IMR-90 (cell line): ENCODE data around the gene KCNMA1. TPM values are rescaled to one million over a fixed set of nuclear protein-coding genes. Genes with fewer than 3 reads are reported as not detected.

Source experiments
- ATAC-seq: fragments of 200-7000 bp; cut with Tn5 transposase; 2 replicates; pipeline ENCODE4 v1.9.1; 2020; ENCODE audit warnings: low read depth, mild to moderate bottlenecking, moderate library complexity
- BruUV-seq: library from RNA; stranded (reverse); fragments of 400-500 nt; replicated peaks from 2 replicates; lab custom pipeline; 2021; lab: Mats Ljungman, UMichigan
- CTCF ChIA-PET: fragments of 300-600 bp; formaldehyde crosslinking; extraction: SDS; loops from one replicate; lab custom pipeline; 2021; ENCODE audit warnings: antibody characterized with exemption; lab: Yijun Ruan, JAX
- POLR2A ChIA-PET: fragments of 300-600 bp; sonication (Branson Sonifier 250); formaldehyde crosslinking; loops from one replicate; lab custom pipeline; 2022; ENCODE audit warnings: antibody characterized with exemption; ENCODE audit not compliant: unreplicated experiment; lab: Charles Lee
- DNase-seq: peaks from one replicate; pipeline ENCODE4 v3.0.0; 2013
- H2AFZ ChIP-seq: replicated peaks from 2 replicates; pipeline ENCODE3; 2013; ENCODE audit warnings: low read length, mild to moderate bottlenecking; ENCODE audit not compliant: poor library complexity
- H2AK5ac ChIP-seq: 2 replicates; pipeline ENCODE4 v1.6.1; 2013; ENCODE audit warnings: low read depth, low read length, inconsistent platforms
- H2AK9ac ChIP-seq: replicated peaks from 2 replicates; pipeline ENCODE3; 2013; ENCODE audit warnings: mild to moderate bottlenecking, low read depth, low read length, moderate library complexity; ENCODE audit not compliant: poor library complexity
- H2BK120ac ChIP-seq: 2 replicates; pipeline ENCODE4 v1.6.1; 2013; ENCODE audit warnings: low read depth, low read length, inconsistent platforms
- H2BK15ac ChIP-seq: 3 replicates; pipeline ENCODE4 v1.6.1; 2013; ENCODE audit warnings: low read depth, low read length, inconsistent platforms
- H2BK20ac ChIP-seq: 2 replicates; pipeline ENCODE4 v1.6.1; 2013; ENCODE audit warnings: low read depth, mild to moderate bottlenecking, inconsistent platforms, low read length, moderate library complexity
- H2BK5ac ChIP-seq: 2 replicates; pipeline ENCODE4 v1.6.1; 2013; ENCODE audit warnings: mild to moderate bottlenecking, low read depth, low read length, inconsistent platforms; ENCODE audit not compliant: poor library complexity, severe bottlenecking
- H3K14ac ChIP-seq: replicated peaks from 2 replicates; pipeline ENCODE4 v1.6.1; 2013; ENCODE audit warnings: low read depth, low read length, inconsistent platforms
- H3K18ac ChIP-seq: 2 replicates; pipeline ENCODE4 v1.6.1; 2013; ENCODE audit warnings: low read depth, low read length, control low read depth
- H3K23ac ChIP-seq: 2 replicates; pipeline ENCODE4 v1.6.1; 2013; ENCODE audit warnings: low read depth, low read length, inconsistent platforms
- H3K27ac ChIP-seq: 2 replicates; pipeline ENCODE4 v1.5.1; 2013; ENCODE audit warnings: mild to moderate bottlenecking, control low read depth, low read length; ENCODE audit not compliant: insufficient read depth
- H3K27me3 ChIP-seq: 2 replicates; pipeline ENCODE4 v1.6.1; 2013; ENCODE audit warnings: low read length; ENCODE audit not compliant: control insufficient read depth, insufficient read depth
- H3K36me3 ChIP-seq: 2 replicates; pipeline ENCODE4 v1.6.1; 2013; ENCODE audit warnings: low read length, mixed read lengths; ENCODE audit not compliant: control insufficient read depth, insufficient read depth
- H3K4ac ChIP-seq: 2 replicates; pipeline ENCODE4 v1.6.1; 2013; ENCODE audit warnings: low read depth, low read length, inconsistent platforms
- H3K4me1 ChIP-seq: 2 replicates; pipeline ENCODE4 v1.6.1; 2013; ENCODE audit warnings: low read length, mixed read lengths; ENCODE audit not compliant: control insufficient read depth, insufficient read depth
- H3K4me2 ChIP-seq: 2 replicates; pipeline ENCODE4 v1.6.1; 2013; ENCODE audit warnings: low read depth, mild to moderate bottlenecking, control low read depth, low read length, moderate library complexity
- H3K4me3 ChIP-seq: 2 replicates; pipeline ENCODE4 v1.5.1; 2013; ENCODE audit warnings: low read depth, mild to moderate bottlenecking, control low read depth, low read length, moderate library complexity; ENCODE audit not compliant: insufficient read depth
- H3K56ac ChIP-seq: 2 replicates; pipeline ENCODE4 v1.6.1; 2013; ENCODE audit warnings: low read length, inconsistent platforms; ENCODE audit not compliant: insufficient read depth; ENCODE audit errors: extremely low read depth
- H3K79me1 ChIP-seq, 2 experiments: 2 replicates each; pipeline ENCODE4 v1.6.1; 2013; ENCODE audit warnings: low read length in 2 of 2, inconsistent platforms in 1 of 2, low read depth in 1 of 2
- H3K9ac ChIP-seq: 2 replicates; pipeline ENCODE4 v1.6.1; 2013; ENCODE audit warnings: low read depth, low read length, control low read depth
- H3K9me1 ChIP-seq: 2 replicates; pipeline ENCODE4 v1.6.1; 2013; ENCODE audit warnings: low read length, inconsistent platforms; ENCODE audit not compliant: insufficient read depth
- H3K9me3 ChIP-seq: 2 replicates; pipeline ENCODE4 v1.6.1; 2013; ENCODE audit warnings: low read length; ENCODE audit not compliant: control insufficient read depth, insufficient read depth
- H4K20me1 ChIP-seq: 2 replicates; pipeline ENCODE4 v1.6.1; 2013; ENCODE audit warnings: low read length, inconsistent platforms; ENCODE audit not compliant: insufficient read depth
- H4K5ac ChIP-seq: 2 replicates; pipeline ENCODE4 v1.6.1; 2013; ENCODE audit warnings: mild to moderate bottlenecking, low read depth, low read length, control low read depth
- H4K8ac ChIP-seq, 2 experiments: 2 replicates each; pipeline ENCODE4 v1.6.1; 2013; ENCODE audit warnings: low read depth in 2 of 2, low read length in 2 of 2, control low read depth in 1 of 2, inconsistent platforms in 1 of 2
- H4K91ac ChIP-seq: 2 replicates; pipeline ENCODE4 v1.6.1; 2013; ENCODE audit warnings: low read depth, low read length, inconsistent platforms; ENCODE audit not compliant: insufficient read depth
- BHLHE40 ChIP-seq: fragments of 150-350 bp; IDR thresholded peaks from 2 replicates; pipeline ENCODE4 v1.6.1; 2016; ENCODE audit warnings: mild to moderate bottlenecking, low read depth, low read length
- CHD1 ChIP-seq: IDR thresholded peaks from 2 replicates; pipeline ENCODE4 v1.6.1; 2012; ENCODE audit warnings: low read depth, low read length, improper control_type of control experiment
- CTCF ChIP-seq: conservative IDR thresholded peaks from 2 replicates; pipeline ENCODE4 v1.5.1; 2012; ENCODE audit warnings: mild to moderate bottlenecking, low read depth, low read length, improper control_type of control experiment
- FOS ChIP-seq: fragments of 150-350 bp; IDR thresholded peaks from 2 replicates; pipeline ENCODE4 v1.6.1; 2016; ENCODE audit warnings: low read depth, low read length
- MAFK ChIP-seq: IDR thresholded peaks from 2 replicates; pipeline ENCODE4 v1.6.1; 2012; ENCODE audit warnings: low read depth, low read length, improper control_type of control experiment
- NFE2L2 ChIP-seq: fragments of 150-350 bp; IDR thresholded peaks from 2 replicates; pipeline ENCODE4 v1.6.1; 2016; ENCODE audit warnings: low read depth, mild to moderate bottlenecking, low read length
- RAD21 ChIP-seq: IDR thresholded peaks from 2 replicates; pipeline ENCODE4 v1.6.1; 2012; ENCODE audit warnings: low read length, improper control_type of control experiment
- SMC3 ChIP-seq: fragments of 150-350 bp; IDR thresholded peaks from 2 replicates; pipeline ENCODE4 v1.6.1; 2016; ENCODE audit warnings: low read depth, mild to moderate bottlenecking, antibody characterized with exemption, low read length, moderate library complexity
- USF2 ChIP-seq: fragments of 150-350 bp; IDR thresholded peaks from 2 replicates; pipeline ENCODE4 v1.6.1; 2017; ENCODE audit warnings: mild to moderate bottlenecking, antibody characterized with exemption, low read length, low read depth
- WGBS, 2 experiments: methylation state at CpG; one replicate each; pipeline versions ENCODE4 v1.1.5 to v1.1.7; 2013; ENCODE audit warnings: missing lambda C conversion rate in 2 of 2; ENCODE audit not compliant: insufficient read length in 1 of 2; ENCODE audit errors: extremely low coverage in 2 of 2; 5-methylcytosine and 5-hydroxymethylcytosine counted together
- dilution Hi-C: fragments of 300-500 bp; cut with HindIII; formaldehyde crosslinking; loops from one replicate; pipeline ENCODE4 v1.14.3; 2018; ENCODE audit warnings: low sequenced_read_pairs; ENCODE audit not compliant: unreplicated experiment
- in situ Hi-C: fragments of 300-500 bp; cut with MboI; formaldehyde crosslinking; loops from 3 replicates; pipeline ENCODE4 v1.14.3; 2019; ENCODE audit warnings: low sequenced_read_pairs, inconsistent platforms, mixed read lengths
- intact Hi-C: fragments of 100-400 bp; cut with micrococcal nuclease; formaldehyde crosslinking; loops from 2 replicates; pipeline ENCODE4 v1.10.0; 2022
- polyA plus RNA-seq, 3 experiments: library from polyadenylated mRNA; depleted of rRNA; stranded (reverse); fragments of >200 nt; gene quantifications; 2 replicates each; pipeline ENCODE4 v1.2.3, GENCODE V29; 2012; ENCODE audit warnings: low replicate concordance in 1 of 3
- total RNA-seq: library from RNA; depleted of rRNA; stranded (reverse); fragments of >200 nt; gene quantifications from 2 replicates; pipeline ENCODE4 v1.2.3, GENCODE V29; 2012

KCNMA1 gene
- total and polyA plus RNA-seq, 2 of the 4 experiments (the other 2 are of a cell fraction) = 25.6 to 29.6 TPM

- Histone ChIP-seq H2AK9ac (no peak overlapping the region), H4K8ac (no peak overlapping the region), H4K20me1 (no peaks in the 10 kb centered on the region), H4K5ac (no peak overlapping the region), H3K4me1 (peaks cover 19% of the 10 kb centered on the region), H2BK15ac (no peak overlapping the region), H3K4me3 (no peak overlapping the region), H2BK20ac (no peak overlapping the region), H3K18ac (no peak overlapping the region), H3K79me1 (no peaks in the 10 kb centered on the region), H3K23ac (0 out of 2 replicates have a peak overlapping the region, but pooled peaks have one; percentile 56), H2BK120ac (no peak overlapping the region), H3K27ac (no peak overlapping the region; the same call in 1 of the 2 replicates), H3K4ac (no peak overlapping the region), H3K14ac (no peak overlapping the region), H3K9ac (no peak overlapping the region), H3K36me3 (no peaks in the 10 kb centered on the region), H3K9me3 (no peaks in the 10 kb centered on the region), H3K4me2 (no peak overlapping the region), H3K56ac (no peak overlapping the region), H2BK5ac (no peak overlapping the region), H2AFZ (no peak overlapping the region), H3K9me1 (peaks cover 13% of the 10 kb centered on the region), H4K91ac (no peak overlapping the region), H3K27me3 (no peaks in the 10 kb centered on the region), H2AK5ac (0 out of 2 replicates have a peak overlapping the region, but pooled peaks have one; percentile 2)
- ChIA-PET CTCF (no interaction called here), POLR2A (no interaction called here)
- intact Hi-C loops = no loop called here
- in situ Hi-C loops = no loop called here
- WGBS, 2 experiments = no CpG with 5 or more reads among the region's 4 CpGs
- no peak for ATAC-seq
- dilution Hi-C loops = no loop called here
- no TSS peak for BruUV-seq
- TF ChIP-seq FOS = no peak
- no peak for TF ChIP-seq BHLHE40
- TF ChIP-seq CHD1 = no peak
- TF ChIP-seq USF2 = no peak
- no peak for TF ChIP-seq RAD21
- TF ChIP-seq MAFK = no peak
- TF ChIP-seq NFE2L2 = no peak
- no peak for TF ChIP-seq CTCF
- TF ChIP-seq SMC3 = no peak
- DNase-seq = no peak
These were observed 396.8 kb downstream of the KCNMA1 start for GRCh38 chr10:77240706-77241349.
